ENCODE data around the gene SND1. TPM values are rescaled to one million over a fixed set of nuclear protein-coding genes. Genes with fewer than 3 reads are reported as not detected.

The SND1 gene
- total RNA-seq, 3 donors from 2014 or later = 83.5 to 131 (median 120) TPM

DNA sequence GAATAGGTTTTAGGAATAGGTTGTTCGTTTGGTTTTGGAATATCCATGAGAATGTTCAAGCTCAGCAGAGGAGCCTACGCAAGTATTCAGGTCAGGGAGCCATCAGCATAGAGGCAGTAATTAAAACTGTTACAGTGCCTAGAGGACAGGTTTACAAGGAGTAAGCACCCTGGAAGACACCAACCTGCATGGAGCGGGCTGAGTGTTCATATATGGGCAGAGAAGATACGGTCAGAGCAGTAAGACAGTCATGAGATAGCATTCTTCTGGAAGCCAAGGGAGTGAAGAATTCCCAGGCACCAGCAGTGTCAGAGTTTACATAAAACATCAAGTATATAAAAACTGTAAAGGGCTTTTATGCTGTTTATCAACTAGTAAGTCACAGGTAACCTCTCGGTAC is 282.7 kb downstream of the SND1 start:
- Histone ChIP-seq H3K4me1 (no peaks in the 10 kb centered on the region), H3K27me3 (no peaks in the 10 kb centered on the region), H3K9me3 (no peaks in the 10 kb centered on the region), H3K36me3 (no peaks in the 10 kb centered on the region), H3K4me3 (no peak overlapping the region), H3K27ac (no peak overlapping the region)
- no peak for DNase-seq (ENCODE audit: low spot score in 2 of 2)
- intact Hi-C loops (cut with DNase I; ENCODE audit: low total_unique reads) = no loop called here
- TF ChIP-seq, protein P1, sequence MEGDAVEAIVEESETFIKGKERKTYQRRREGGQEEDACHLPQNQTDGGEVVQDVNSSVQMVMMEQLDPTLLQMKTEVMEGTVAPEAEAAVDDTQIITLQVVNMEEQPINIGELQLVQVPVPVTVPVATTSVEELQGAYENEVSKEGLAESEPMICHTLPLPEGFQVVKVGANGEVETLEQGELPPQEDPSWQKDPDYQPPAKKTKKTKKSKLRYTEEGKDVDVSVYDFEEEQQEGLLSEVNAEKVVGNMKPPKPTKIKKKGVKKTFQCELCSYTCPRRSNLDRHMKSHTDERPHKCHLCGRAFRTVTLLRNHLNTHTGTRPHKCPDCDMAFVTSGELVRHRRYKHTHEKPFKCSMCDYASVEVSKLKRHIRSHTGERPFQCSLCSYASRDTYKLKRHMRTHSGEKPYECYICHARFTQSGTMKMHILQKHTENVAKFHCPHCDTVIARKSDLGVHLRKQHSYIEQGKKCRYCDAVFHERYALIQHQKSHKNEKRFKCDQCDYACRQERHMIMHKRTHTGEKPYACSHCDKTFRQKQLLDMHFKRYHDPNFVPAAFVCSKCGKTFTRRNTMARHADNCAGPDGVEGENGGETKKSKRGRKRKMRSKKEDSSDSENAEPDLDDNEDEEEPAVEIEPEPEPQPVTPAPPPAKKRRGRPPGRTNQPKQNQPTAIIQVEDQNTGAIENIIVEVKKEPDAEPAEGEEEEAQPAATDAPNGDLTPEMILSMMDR (IDR thresholded peaks at IDR 0.05) = no peak
- no peak for TF ChIP-seq POLR2A (IDR thresholded peaks at IDR 0.05)
- TF ChIP-seq POLR2AphosphoS5 (IDR thresholded peaks at IDR 0.05) = no peak

DNA sequence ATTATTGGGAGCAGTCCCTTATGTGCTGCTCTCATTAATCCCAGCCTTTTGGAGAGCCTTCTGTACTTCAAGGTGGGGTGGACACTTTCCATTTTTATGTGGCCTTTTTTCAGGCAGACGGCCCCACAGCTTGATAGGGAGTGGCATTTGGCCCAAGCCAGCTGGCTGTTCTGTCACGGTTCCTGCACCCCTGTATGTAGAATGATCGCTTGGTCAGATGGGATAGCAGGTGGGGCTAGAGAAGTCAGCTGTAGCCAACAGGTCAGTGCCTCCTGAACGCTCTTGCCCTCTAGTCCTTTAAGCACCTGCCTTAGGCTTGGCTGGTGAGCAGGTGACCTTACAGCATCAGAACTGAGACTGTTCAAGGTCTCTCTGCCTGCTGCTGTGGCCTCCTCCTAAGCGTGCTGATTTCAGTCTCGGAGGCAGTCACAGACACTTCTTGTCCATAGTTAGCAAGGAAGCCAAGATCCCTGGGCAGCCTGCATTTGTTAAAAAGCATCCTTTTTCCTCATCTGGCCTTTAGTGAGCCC is 283.9 kb downstream of the SND1 start:
- Histone ChIP-seq H3K4me3 (no peak overlapping the region), H3K9me3 (no peaks in the 10 kb centered on the region)
- DNase-seq (ENCODE audit: low spot score in 2 of 2) = no peak

DNA sequence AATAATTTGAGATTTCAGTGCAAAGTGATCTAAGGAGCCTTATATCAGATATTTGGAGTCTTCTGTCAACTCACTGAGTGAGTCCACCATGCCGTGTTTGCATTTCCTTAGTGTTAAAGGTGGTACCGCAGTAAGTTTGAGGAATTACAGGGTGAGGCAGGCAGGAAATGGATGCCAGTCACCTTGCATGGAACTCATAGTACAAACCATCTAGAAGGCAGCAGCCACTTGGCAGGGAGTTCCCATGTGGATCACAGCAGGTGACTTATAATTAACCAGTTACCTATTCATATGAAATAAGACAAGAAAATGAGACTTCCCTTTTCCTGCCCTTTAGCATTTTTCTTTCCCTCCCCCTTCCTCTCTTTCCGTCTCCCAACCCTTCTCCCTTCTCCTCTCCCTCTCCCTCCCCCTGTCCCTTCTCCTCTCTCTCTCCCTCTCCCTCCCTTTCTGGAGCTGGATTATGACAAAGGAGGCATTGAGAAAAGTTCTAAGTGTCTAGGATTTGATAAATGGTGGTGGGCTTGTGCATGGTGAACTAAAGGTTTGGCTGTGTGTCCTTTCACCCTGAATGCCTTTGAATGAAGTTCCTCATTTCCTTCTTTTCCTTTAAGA is 285.2 kb downstream of the SND1 start:
- TF ChIP-seq POLR2AphosphoS5 (IDR thresholded peaks at IDR 0.05) = no peak
- TF ChIP-seq, protein P1 (IDR thresholded peaks at IDR 0.05) = no peak
- no peak for TF ChIP-seq POLR2A (IDR thresholded peaks at IDR 0.05)
- no peak for DNase-seq (ENCODE audit: low spot score in 2 of 2)
- Histone ChIP-seq H3K36me3 (no peaks in the 10 kb centered on the region), H3K27me3 (no peaks in the 10 kb centered on the region), H3K4me3 (no peak overlapping the region), H3K9me3 (no peaks in the 10 kb centered on the region), H3K27ac (no peak overlapping the region), H3K4me1 (no peaks in the 10 kb centered on the region)
- intact Hi-C loops (cut with DNase I; ENCODE audit: low total_unique reads) = no loop called here

More for the DNA sequence above, 283.9 kb downstream of the SND1 start:
- TF ChIP-seq POLR2A (IDR thresholded peaks at IDR 0.05) (no peak), POLR2AphosphoS5 (IDR thresholded peaks at IDR 0.05) (no peak)
- TF ChIP-seq, protein P1 (IDR thresholded peaks at IDR 0.05) = no peak
- H3K27me3 ChIP-seq = no peaks in the 10 kb centered on the region
- no peaks in the 10 kb centered on the region for H3K4me1 ChIP-seq
- H3K36me3 ChIP-seq = no peaks in the 10 kb centered on the region
- H3K27ac ChIP-seq = no peak overlapping the region
- intact Hi-C loops (cut with DNase I; ENCODE audit: low total_unique reads) = no loop called here

DNA sequence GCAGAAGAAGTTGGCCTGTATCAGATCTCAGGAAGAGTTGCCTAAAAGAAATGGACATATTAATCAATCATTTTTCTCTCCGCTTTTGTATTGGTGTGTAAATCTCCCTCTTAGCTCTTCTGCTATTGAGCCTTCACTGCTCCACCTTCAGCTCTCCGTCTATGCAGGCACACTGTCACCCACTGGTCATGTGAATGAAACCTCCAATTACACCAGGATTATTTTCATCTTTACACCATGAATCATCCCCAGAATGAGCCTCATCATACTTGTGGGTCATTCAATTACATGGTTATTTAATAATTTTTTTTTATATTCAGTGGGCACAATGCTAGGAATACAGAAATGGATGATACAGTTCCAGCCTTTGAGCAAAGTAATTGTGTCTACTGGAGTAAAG is 286.6 kb downstream of the SND1 start:
- H3K36me3 ChIP-seq = no peaks in the 10 kb centered on the region
- no peaks in the 10 kb centered on the region for H3K9me3 ChIP-seq
- H3K27ac ChIP-seq = no peak overlapping the region
- no peaks in the 10 kb centered on the region for H3K27me3 ChIP-seq
- no peak overlapping the region for H3K4me3 ChIP-seq
- intact Hi-C loops (cut with DNase I; ENCODE audit: low total_unique reads) = no loop called here
- TF ChIP-seq, protein P1 (IDR thresholded peaks at IDR 0.05) = no peak
- TF ChIP-seq POLR2AphosphoS5 (IDR thresholded peaks at IDR 0.05) = no peak
- TF ChIP-seq POLR2A (IDR thresholded peaks at IDR 0.05) = no peak
- DNase-seq (ENCODE audit: low spot score in 2 of 2) = no peak
- no peaks in the 10 kb centered on the region for H3K4me1 ChIP-seq

DNA sequence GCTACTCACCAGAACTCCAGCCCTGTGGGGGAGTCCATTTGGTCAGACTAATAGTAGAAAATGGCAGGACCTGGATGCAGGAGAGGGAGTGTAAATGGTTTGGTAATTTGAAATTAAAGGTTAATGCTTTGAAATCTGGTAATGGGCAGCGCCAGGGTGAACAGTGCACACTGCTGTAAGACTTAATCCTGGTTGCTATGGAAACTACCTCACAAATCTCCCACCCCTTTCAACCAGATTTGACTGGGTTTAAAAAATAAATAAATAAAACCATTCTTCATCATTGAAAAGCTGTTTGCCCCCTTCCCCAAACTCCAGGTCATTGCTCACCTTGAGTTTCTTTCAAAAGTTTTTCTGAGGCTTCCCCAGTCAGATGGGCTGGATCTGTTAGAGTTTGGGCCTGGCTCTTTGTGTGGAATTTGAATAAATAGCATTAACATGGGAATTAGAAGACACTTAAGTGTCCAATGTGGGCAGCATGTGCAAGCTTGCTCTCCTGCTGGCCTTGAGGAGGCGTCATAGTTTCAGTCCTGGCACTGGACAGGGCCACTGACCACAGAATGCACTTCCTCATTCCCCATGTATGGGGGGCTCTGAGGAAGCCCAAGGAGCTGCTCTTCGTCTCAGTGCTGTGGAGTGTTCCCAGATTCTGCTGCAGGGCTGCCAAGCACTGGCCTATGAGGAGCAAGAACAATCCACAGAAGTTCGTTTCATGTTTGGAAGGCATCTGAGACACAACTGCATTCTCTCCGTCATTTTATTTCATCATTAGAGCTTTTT is 288.6 kb downstream of the SND1 start:
- Histone ChIP-seq H3K9me3 (no peaks in the 10 kb centered on the region), H3K27me3 (no peaks in the 10 kb centered on the region), H3K4me1 (no peaks in the 10 kb centered on the region), H3K4me3 (no peak overlapping the region), H3K36me3 (no peaks in the 10 kb centered on the region), H3K27ac (no peak overlapping the region)
- DNase-seq (ENCODE audit: low spot score in 2 of 2) = no peak
- intact Hi-C loops (cut with DNase I; ENCODE audit: low total_unique reads) = no loop called here
- TF ChIP-seq POLR2AphosphoS5 (IDR thresholded peaks at IDR 0.05) = no peak
- TF ChIP-seq, protein P1 (IDR thresholded peaks at IDR 0.05) = no peak
- TF ChIP-seq POLR2A (IDR thresholded peaks at IDR 0.05) = no peak

All from breast epithelium (tissue), 4 donors.